Measurements from ENCODE around the gene FBXO31.

DNA sequence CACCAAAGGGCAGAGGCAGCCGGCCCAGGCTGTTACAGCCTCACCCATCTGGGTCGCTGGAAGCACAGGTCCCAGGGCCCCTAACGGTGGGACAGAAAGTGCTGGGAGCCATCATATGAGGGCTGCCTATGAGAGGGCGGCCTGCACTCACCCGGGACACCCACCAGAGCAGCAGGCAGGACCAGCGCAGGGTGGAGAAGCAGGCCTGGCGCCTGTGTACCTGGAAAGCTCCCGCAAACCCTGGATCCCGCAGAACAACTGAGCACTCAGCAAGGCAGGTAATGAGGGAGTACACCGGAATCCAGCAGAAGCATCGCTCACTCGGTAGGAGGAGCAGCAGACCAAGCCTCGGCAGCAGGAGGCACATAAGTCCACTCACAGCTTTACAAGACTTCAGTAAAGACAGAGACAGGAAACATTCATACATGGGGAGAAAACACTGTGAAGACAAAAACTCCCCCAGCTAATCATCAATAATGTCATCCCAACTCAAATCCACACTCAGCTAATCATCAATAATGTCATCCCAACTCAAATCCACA lies 34.9 kb downstream of the FBXO31 start:
- TF ChIP-seq POLR2AphosphoS5 (IDR thresholded peaks at IDR 0.05; ENCODE audit: insufficient read depth, low read depth, low read length) (no peak), POLR2A (IDR thresholded peaks at IDR 0.05; ENCODE audit: low read depth, low read length) (no peak)
- TF ChIP-seq, protein P1, sequence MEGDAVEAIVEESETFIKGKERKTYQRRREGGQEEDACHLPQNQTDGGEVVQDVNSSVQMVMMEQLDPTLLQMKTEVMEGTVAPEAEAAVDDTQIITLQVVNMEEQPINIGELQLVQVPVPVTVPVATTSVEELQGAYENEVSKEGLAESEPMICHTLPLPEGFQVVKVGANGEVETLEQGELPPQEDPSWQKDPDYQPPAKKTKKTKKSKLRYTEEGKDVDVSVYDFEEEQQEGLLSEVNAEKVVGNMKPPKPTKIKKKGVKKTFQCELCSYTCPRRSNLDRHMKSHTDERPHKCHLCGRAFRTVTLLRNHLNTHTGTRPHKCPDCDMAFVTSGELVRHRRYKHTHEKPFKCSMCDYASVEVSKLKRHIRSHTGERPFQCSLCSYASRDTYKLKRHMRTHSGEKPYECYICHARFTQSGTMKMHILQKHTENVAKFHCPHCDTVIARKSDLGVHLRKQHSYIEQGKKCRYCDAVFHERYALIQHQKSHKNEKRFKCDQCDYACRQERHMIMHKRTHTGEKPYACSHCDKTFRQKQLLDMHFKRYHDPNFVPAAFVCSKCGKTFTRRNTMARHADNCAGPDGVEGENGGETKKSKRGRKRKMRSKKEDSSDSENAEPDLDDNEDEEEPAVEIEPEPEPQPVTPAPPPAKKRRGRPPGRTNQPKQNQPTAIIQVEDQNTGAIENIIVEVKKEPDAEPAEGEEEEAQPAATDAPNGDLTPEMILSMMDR (IDR thresholded peaks at IDR 0.05; ENCODE audit: extremely low read depth in 1 of 2, insufficient read depth in 1 of 2, low read depth in 1 of 2, low read length in 2 of 2): no peak

Data from endothelial cell of umbilical vein (primary cell).